GM13976 (cell line): ENCODE data around the gene JUNB.
A peak's percentile ranks its signal among the peaks of the same experiment; 100 is the strongest.

ENCODE experiments used
- DNase-seq: peaks from one replicate; pipeline ENCODE4 v3.0.0; 2012; ENCODE audit warnings: low spot score
- CTCF ChIP-seq: IDR thresholded peaks from 2 replicates; pipeline ENCODE4 v1.5.1; 2012; ENCODE audit warnings: borderline replicate concordance, mild to moderate bottlenecking; ENCODE audit not compliant: insufficient read depth; ENCODE audit errors: extremely low read depth, missing control alignments, control extremely low read depth
- in situ Hi-C: fragments of 300-500 bp; cut with MboI; formaldehyde crosslinking; loops from one replicate; pipeline ENCODE4 v1.12.0; 2022; ENCODE audit warnings: low sequenced_read_pairs, mixed read lengths, inconsistent platforms; ENCODE audit not compliant: unreplicated experiment

Gene JUNB

GRCh38 chr19:12752056-12752781 lies 39.1 kb upstream of the JUNB start:
- no peak for DNase-seq
- no peak for TF ChIP-seq CTCF
- in situ Hi-C loops: no loop called here

- in situ Hi-C loops: no loop called here
- TF ChIP-seq CTCF: no peak
- DNase-seq: no peak
Measured at GRCh38 chr19:12754465-12755196, 36.7 kb upstream of the JUNB start.

DNA sequence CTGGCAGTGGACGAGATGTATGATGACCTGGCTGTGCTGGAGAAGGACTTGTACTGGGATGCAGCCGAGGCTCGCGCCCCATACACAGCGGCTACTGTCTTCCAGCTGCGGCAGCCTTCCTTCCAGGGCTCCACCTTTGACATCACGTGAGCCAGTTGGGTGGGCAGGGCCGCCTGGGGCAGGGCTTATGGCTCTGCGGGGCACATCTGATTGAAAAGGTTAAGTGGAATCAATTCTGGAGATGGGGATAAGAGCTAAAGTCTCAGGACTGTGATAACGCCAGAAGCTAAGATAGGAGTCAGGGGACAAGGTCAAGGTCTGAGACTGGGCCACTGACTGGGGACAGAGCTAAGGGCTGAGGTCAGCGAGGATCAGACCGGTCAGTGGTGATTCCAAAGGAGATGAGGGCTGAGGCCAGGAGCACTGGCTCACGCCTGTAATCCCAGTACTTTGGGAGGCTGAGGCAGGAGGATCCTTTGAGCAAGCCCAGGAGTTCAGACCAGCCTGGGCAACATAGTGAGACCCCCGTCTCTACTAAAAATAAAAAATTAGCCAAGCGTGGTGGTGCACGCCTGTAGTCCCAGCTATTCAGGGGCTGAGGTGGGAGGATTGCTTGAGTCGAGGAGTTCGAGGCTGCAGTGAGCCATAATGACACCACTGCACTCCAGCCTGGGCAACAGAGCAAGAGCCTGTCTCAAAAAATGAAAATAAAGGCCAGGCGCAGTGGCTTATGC lies 35.0 kb upstream of the JUNB start:
- no peak for TF ChIP-seq CTCF
- no peak for DNase-seq
- in situ Hi-C loops: no loop called here

DNA sequence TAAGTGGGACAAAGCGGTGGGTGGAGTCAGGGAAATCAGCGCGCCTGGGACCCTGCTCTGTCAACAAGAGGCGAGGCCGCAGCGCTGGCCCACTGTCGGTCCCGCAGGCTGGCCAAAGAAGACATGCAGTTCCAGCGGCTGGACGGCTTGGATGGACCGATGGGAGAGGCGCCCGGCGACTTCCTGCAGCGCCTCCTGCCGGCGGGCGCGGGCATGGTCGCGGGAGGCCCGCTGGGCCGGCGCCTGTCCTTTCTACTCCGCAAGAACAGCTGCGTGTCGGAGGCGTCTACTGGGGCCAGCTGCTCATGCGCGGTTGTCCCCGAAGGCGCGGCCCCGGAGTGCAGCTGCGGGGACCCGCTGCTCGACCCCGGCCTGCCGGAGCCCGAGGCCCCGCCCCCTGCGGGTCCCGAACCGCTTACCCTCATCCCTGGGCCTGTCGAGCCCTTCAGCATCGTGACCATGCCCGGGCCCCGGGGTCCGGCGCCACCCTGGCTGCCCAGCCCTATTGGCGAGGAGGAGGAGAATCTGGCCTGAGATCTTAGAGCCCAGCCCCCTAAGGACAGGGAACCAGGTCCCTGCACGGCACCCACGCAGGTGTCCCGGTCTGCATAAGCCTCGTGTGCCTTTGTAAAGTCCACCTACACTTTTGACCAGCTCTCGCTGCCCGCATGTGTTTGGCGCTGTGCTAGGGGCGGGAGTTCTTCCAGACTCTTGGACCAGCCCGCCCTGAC lies 33.6 kb upstream of the JUNB start:
- peak; percentile 78 for TF ChIP-seq CTCF
- DNase-seq: peak; percentile 88
- in situ Hi-C loops: no loop called here

GRCh38 chr19:12759686-12760085 lies 31.6 kb upstream of the JUNB start:
- no peak for TF ChIP-seq CTCF
- DNase-seq: no peak
- in situ Hi-C loops: no loop called here

- in situ Hi-C loops: no loop called here
- no peak for TF ChIP-seq CTCF
- no peak for DNase-seq
Measured at GRCh38 chr19:12763100-12763499, 28.2 kb upstream of the JUNB start.
